Right lobe of liver (tissue), 6 donors: ENCODE measurements around the gene ASTN1. TPM values are rescaled to one million over a fixed set of nuclear protein-coding genes. Genes with fewer than 3 reads are reported as not detected.

Experiments
- ATAC-seq, 4 donors: fragments of 200-7000 bp; cut with Tn5 transposase; one replicate each; pipeline ENCODE4 v1.9.1; 2020; ENCODE audit warnings: mild to moderate bottlenecking in 4 of 4, moderate library complexity in 4 of 4
- DNase-seq, 3 donors: peaks; one replicate each; pipeline ENCODE4 v3.0.0-alpha.2; 2020
- H3K27ac ChIP-seq, 3 donors: fragments of 200-600 bp; one replicate each; pipeline ENCODE4 v1.8.0; 2022
- H3K27me3 ChIP-seq, 2 donors: fragments of 200-600 bp; one replicate each; pipeline ENCODE4 v1.8.0; 2022
- H3K36me3 ChIP-seq, 4 donors: fragments of 200-600 bp; sonication (generic) in 1 of 4; one replicate each; pipeline versions ENCODE4 v1.5.1 to v1.8.0; 2017 to 2022; ENCODE audit warnings: control low read depth in 1 of 4
- H3K4me1 ChIP-seq, 4 donors: fragments of 200-600 bp; sonication (generic) in 1 of 4; one replicate each; pipeline versions ENCODE4 v1.5.1 to v1.8.0; 2017 to 2022; ENCODE audit warnings: control low read depth in 1 of 4
- H3K4me3 ChIP-seq, 3 donors: fragments of 200-600 bp; one replicate each; pipeline ENCODE4 v1.8.0; 2022
- H3K9me3 ChIP-seq, 4 donors: fragments of 200-600 bp; sonication (generic) in 1 of 4; one replicate each; pipeline versions ENCODE4 v1.5.1 to v1.8.0; 2017 to 2022; ENCODE audit warnings: control low read depth in 1 of 4
- CTCF ChIP-seq, 4 donors: fragments of 200-600 bp in 3 of 4; fragments of 450-650 bp in 1 of 4; IDR thresholded peaks; one replicate each; pipeline versions ENCODE4 v1.5.1 to v1.8.0; 2016 to 2022; ENCODE audit warnings: antibody characterized with exemption in 4 of 4, mild to moderate bottlenecking in 2 of 4
- POLR2A ChIP-seq: fragments of 450-650 bp; IDR thresholded peaks from one replicate; pipeline ENCODE4 v1.6.1; 2017; ENCODE audit warnings: antibody characterized with exemption, mild to moderate bottlenecking
- WGBS: methylation state at CpG from one replicate; pipeline ENCODE4 v1.1.6; 2018; ENCODE audit warnings: low coverage, low lambda C conversion rate; ENCODE audit not compliant: insufficient coverage; ENCODE audit errors: missing lambda C conversion rate; 5-methylcytosine and 5-hydroxymethylcytosine counted together
- intact Hi-C, 2 donors: fragments of 100-400 bp; cut with DNase I; formaldehyde crosslinking; loops; one replicate each; pipeline versions ENCODE4 v1.11.2 to v1.14.1; 2022
- total RNA-seq, 6 experiments: library from RNA; depleted of rRNA in 2 of 6; stranded (reverse); fragments of >200 nt in 2 of 6; fragmentation: NEBNext Ultra II Directional in 3 of 6; extraction: Animal tissue kit (Norgen Biotek cat#: 25700) in 3 of 6; gene quantifications; one replicate each; pipeline versions ENCODE4 v1.1.0 to v1.2.4, GENCODE V29; 2016 to 2023
- donor health status: DM: no; HTN: yes; CAD: no.
- donor health status: DM: no; HTN: no; CAD: no.
- donor health status: DM: no; HTN: no; CAD: no.
- donor health status: DM: no; HTN: yes; CAD: no.
- donor health status: DM: no; HTN: yes; CAD: no.

ASTN1 gene
- total RNA-seq, 6 experiments from 2014 or later = 0.06 to 0.78 (median 0.18) TPM

- TF ChIP-seq POLR2A = no peak
- TF ChIP-seq CTCF (IDR thresholded peaks at IDR 0.05) = no peak
- H3K27me3 ChIP-seq = no peaks in the 10 kb centered on the region
- H3K4me3 ChIP-seq = no peak overlapping the region
- intact Hi-C loops = no loop called here
- no peaks in the 10 kb centered on the region for H3K9me3 ChIP-seq
- H3K36me3 ChIP-seq = no peaks in the 10 kb centered on the region
- H3K4me1 ChIP-seq = no peaks in the 10 kb centered on the region
- 78% methylated on average over 9 of the region's 12 CpGs for WGBS
- ATAC-seq (no peak), DNase-seq (no peak)
- H3K27ac ChIP-seq = no peak overlapping the region
Measured at GRCh38 chr1:176878750-176879536, 285.6 kb downstream of the ASTN1 start.

- intact Hi-C loops = no loop called here
- DNase-seq = no peak
- no peaks in the 10 kb centered on the region for H3K27me3 ChIP-seq
- H3K36me3 ChIP-seq = no peaks in the 10 kb centered on the region
- no peak overlapping the region for H3K27ac ChIP-seq
- TF ChIP-seq CTCF (IDR thresholded peaks at IDR 0.05) (no peak), POLR2A (no peak)
- 47% methylated on average over 3 of the region's 3 CpGs for WGBS
- ATAC-seq = no peak
- H3K4me3 ChIP-seq = no peak overlapping the region
- no peaks in the 10 kb centered on the region for H3K9me3 ChIP-seq
- H3K4me1 ChIP-seq = no peaks in the 10 kb centered on the region
Measured at GRCh38 chr1:176877557-176877956, 287.0 kb downstream of the ASTN1 start.

GRCh38 chr1:176876966-176877515 is 287.5 kb downstream of the ASTN1 start:
- TF ChIP-seq POLR2A (no peak), CTCF (IDR thresholded peaks at IDR 0.05) (no peak)
- H3K27ac ChIP-seq = no peak overlapping the region
- no peaks in the 10 kb centered on the region for H3K9me3 ChIP-seq
- no peak for DNase-seq
- H3K4me1 ChIP-seq = no peaks in the 10 kb centered on the region
- H3K36me3 ChIP-seq = no peaks in the 10 kb centered on the region
- 64% methylated on average over 4 of the region's 4 CpGs for WGBS
- no peak overlapping the region for H3K4me3 ChIP-seq
- H3K27me3 ChIP-seq = no peaks in the 10 kb centered on the region
- intact Hi-C loops = no loop called here
- no peak for ATAC-seq

- 57% methylated on average over 4 of the region's 4 CpGs for WGBS
- ATAC-seq = no peak
- DNase-seq = no peak
- intact Hi-C loops = no loop called here
- Histone ChIP-seq H3K4me3 (no peak overlapping the region), H3K27ac (no peak overlapping the region), H3K36me3 (no peaks in the 10 kb centered on the region), H3K9me3 (no peaks in the 10 kb centered on the region), H3K4me1 (no peaks in the 10 kb centered on the region), H3K27me3 (no peaks in the 10 kb centered on the region)
- no peak for TF ChIP-seq CTCF (IDR thresholded peaks at IDR 0.05)
- no peak for TF ChIP-seq POLR2A
Measured at GRCh38 chr1:176869577-176869976, 294.9 kb downstream of the ASTN1 start.
